ENCODE results near the gene LZIC.

- TF ChIP-seq CTCF (IDR thresholded peaks at IDR 0.05) (no peak), POLR2A (IDR thresholded peaks at IDR 0.05) (no peak)
Observed at GRCh38 chr1:9992910-9993309, 49.7 kb upstream of the LZIC start.
